Heart left ventricle (tissue), 16 donors: Measurements from ENCODE around the gene BRPF1. TPM values are rescaled to one million over a fixed set of nuclear protein-coding genes. Genes with fewer than 3 reads are reported as not detected.

Source experiments
- ATAC-seq, 4 donors: fragments of 200-7000 bp; cut with Tn5 transposase; one replicate each; pipeline ENCODE4 v1.9.1; 2020 to 2022; ENCODE audit warnings: moderate library complexity in 4 of 4, mild to moderate bottlenecking in 3 of 4, moderate number of reproducible peaks in 1 of 4
- DNase-seq, 5 donors: peaks; one replicate each; pipeline ENCODE4 v3.0.0-alpha.2; 2020
- H3K27ac ChIP-seq, 12 donors: fragments of 200-600 bp; sonication (generic) in 4 of 12; one replicate each; pipeline versions ENCODE4 v1.5.0 to v1.8.0; 2016 to 2022; ENCODE audit warnings: mild to moderate bottlenecking in 2 of 12
- H3K27me3 ChIP-seq, 9 donors: fragments of 200-600 bp; sonication (generic) in 2 of 9; one replicate each; pipeline versions ENCODE4 v1.5.1 to v1.8.0; 2016 to 2022; ENCODE audit warnings: mild to moderate bottlenecking in 3 of 9
- H3K36me3 ChIP-seq, 9 donors: fragments of 200-600 bp; sonication (generic) in 2 of 9; one replicate each; pipeline versions ENCODE4 v1.5.0 to v1.8.0; 2018 to 2022; ENCODE audit warnings: mild to moderate bottlenecking in 2 of 9
- H3K4me1 ChIP-seq, 12 donors: fragments of 200-600 bp; sonication (generic) in 4 of 12; one replicate each; pipeline versions ENCODE4 v1.5.0 to v1.8.0; 2016 to 2022; ENCODE audit warnings: mild to moderate bottlenecking in 3 of 12
- H3K4me3 ChIP-seq, 12 donors: fragments of 200-600 bp; sonication (generic) in 4 of 12; one replicate each; pipeline versions ENCODE4 v1.5.0 to v1.8.0; 2017 to 2022; ENCODE audit warnings: mild to moderate bottlenecking in 9 of 12, moderate library complexity in 4 of 12
- H3K9me3 ChIP-seq, 12 donors: fragments of 200-600 bp; sonication (generic) in 4 of 12; one replicate each; pipeline versions ENCODE4 v1.5.0 to v1.8.0; 2016 to 2022; ENCODE audit warnings: mild to moderate bottlenecking in 1 of 12
- CTCF ChIP-seq, 12 donors: fragments of 200-600 bp; sonication (generic) in 4 of 12; IDR thresholded peaks; one replicate each; pipeline versions ENCODE4 v1.5.0 to v1.8.0; 2018 to 2022; ENCODE audit warnings: antibody characterized with exemption in 12 of 12, mild to moderate bottlenecking in 5 of 12
- POLR2A ChIP-seq, 2 donors: fragments of 450-650 bp; IDR thresholded peaks; one replicate each; pipeline ENCODE4 v1.6.1; 2017; ENCODE audit warnings: antibody characterized with exemption in 2 of 2, mild to moderate bottlenecking in 2 of 2, moderate library complexity in 2 of 2
- WGBS, 4 donors: extraction: QIAGEN DNeasy Blood & Tissue Kit in 2 of 4; methylation state at CpG; one replicate each; pipeline versions ENCODE4 v1.1.5 to v1.1.7; 2013 to 2018; 5-methylcytosine and 5-hydroxymethylcytosine counted together
- intact Hi-C, 10 donors: fragments of 100-400 bp; cut with DNase I; formaldehyde crosslinking; loops; one replicate each; pipeline versions ENCODE4 v1.11.1 to v1.14.2; 2022
- polyA plus RNA-seq, 2 donors: library from polyadenylated mRNA; stranded (reverse); fragments of 200-250 nt; gene quantifications; one replicate each; pipeline ENCODE4 v1.2.3, GENCODE V29; 2013
- total RNA-seq, 9 donors: library from RNA; depleted of rRNA in 2 of 9; stranded (reverse); fragments of >200 nt in 2 of 9; fragmentation: NEBNext Ultra II Directional in 3 of 9; extraction: Animal tissue kit (Norgen Biotek cat#: 25700) in 3 of 9; gene quantifications; one replicate each; pipeline versions ENCODE4 v1.1.0 to v1.2.4, GENCODE V29; 2016 to 2023
- donor health status: ischemic (EF 13 %, LVEDD 7.1; RV severe dilation, severe dysfunction).
- donor health status: healthy with polysubstance abuse.
- donor health status: DM: no; HTN: yes; CAD: no.
- donor health status: DM: no; HTN: no; CAD: no.
- donor health status: ischemic (EF 25% LVEDD 6.9; RV normal size, moderate dysfunction).
- donor health status: ischemic (EF 25% LVEDD 5.7; RV mildly dilated, moderate dysfunction).
- donor health status: healthy.
- donor health status: DM: yes; HTN: yes; CAD: no.
- donor health status: ischemic (EF 35%, LVEDD 5.7; RV mildly dilated, moderate dysfunction).
- donor health status: nonischemic (EF 11% LVEDD 7.7; RV severe dilation, severe dysfunction).
- donor health status: DM: yes; HTN: yes; CAD: no.
- donor health status: PGD.
- donor health status: ischemic (EF 29% LVEDD 5.4; RV normal size, mild dysfunction).
- donor health status: nonischemic (EF 23%, LVEDD 6.1; RV moderate dilation, normal function).

BRPF1 gene
- total and polyA plus RNA-seq, 11 donors, result 5.5 to 17.8 (median 10.6) TPM

- peaks cover 0 to 61% (median 0%) of the 10 kb centered on the region in 12 donors for H3K4me1 ChIP-seq
- H3K9me3 ChIP-seq, result no peaks in the 10 kb centered on the region
- intact Hi-C loops, result no loop called here
- TF ChIP-seq CTCF (IDR thresholded peaks at IDR 0.05) (no peak), POLR2A (IDR thresholded peaks at IDR 0.05) (no peak)
- DNase-seq, result no peak
- no peak for ATAC-seq
- H3K27me3 ChIP-seq, result no peaks in the 10 kb centered on the region
- 85 to 95% (median 91%) methylated on average over 1 of the region's 1 CpG for WGBS, 4 donors
- H3K27ac ChIP-seq, result no peak overlapping the region
- no peak overlapping the region for H3K4me3 ChIP-seq
- H3K36me3 ChIP-seq, result peaks cover 0 to 33% (median 29%) of the 10 kb centered on the region in 9 donors
Measured at GRCh38 chr3:9777694-9778021, 46.1 kb downstream of the BRPF1 start.

DNA sequence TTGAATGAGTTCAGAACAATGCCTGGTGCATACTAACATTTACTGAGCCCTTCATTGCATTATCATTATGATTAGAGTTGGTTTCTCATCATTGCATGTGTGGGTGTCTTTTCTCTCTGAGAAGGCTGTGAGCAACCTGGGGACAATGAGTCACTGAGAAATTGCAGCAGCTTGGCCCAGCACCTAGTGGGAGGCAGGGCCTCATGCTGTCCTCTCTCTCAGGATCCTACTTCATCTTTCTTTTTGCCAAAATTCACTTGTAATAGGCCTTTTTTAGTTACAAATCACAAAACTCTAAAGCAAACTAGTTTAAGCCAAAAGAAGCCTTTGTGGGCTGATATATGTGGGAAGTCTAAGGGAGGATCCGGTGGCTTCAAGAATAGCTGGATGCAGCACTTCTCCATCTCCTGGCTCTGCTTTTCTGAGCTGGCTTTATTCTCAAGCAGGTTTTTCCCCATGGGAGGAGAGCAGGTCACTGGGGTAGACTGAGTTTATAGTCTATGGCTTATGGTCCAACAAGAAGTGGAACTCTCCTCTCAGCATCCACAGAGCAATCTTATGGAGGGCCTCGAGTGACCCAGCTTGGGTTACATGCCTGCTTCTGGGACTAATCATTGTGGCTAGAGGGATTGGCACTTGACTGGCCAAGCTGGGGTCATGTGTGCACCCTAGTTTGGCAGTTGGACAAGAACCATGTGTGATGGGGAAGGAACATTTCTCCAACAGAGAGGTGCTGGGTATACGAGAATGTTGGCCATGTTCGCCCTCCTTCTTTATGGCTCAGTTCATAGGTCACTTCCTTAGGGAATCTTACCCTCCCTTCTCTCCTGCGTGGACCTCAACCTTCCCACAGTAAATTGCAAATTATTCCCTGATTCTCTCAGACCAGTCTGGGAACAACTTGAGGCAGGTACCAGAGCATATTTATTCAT, 46.9 kb downstream of the BRPF1 start:
- 72 to 86% (median 77%) methylated on average over 5 of the region's 5 CpGs for WGBS, 4 donors
- no peaks in the 10 kb centered on the region for H3K27me3 ChIP-seq
- ATAC-seq, result peak in 1 of 4 donors; percentile 59
- no peak for DNase-seq
- H3K9me3 ChIP-seq, result no peaks in the 10 kb centered on the region
- intact Hi-C loops, result no loop called here
- H3K36me3 ChIP-seq, result peaks cover 0 to 41% (median 36%) of the 10 kb centered on the region in 9 donors
- H3K27ac ChIP-seq, result peak overlapping the region in 1 of 12 donors; percentile 87
- peaks cover 0 to 61% (median 0%) of the 10 kb centered on the region in 12 donors for H3K4me1 ChIP-seq
- TF ChIP-seq POLR2A (IDR thresholded peaks at IDR 0.05) (no peak), CTCF (IDR thresholded peaks at IDR 0.05) (no peak)
- H3K4me3 ChIP-seq, result no peak overlapping the region

GRCh38 chr3:9779075-9779593, 47.6 kb downstream of the BRPF1 start:
- TF ChIP-seq CTCF (IDR thresholded peaks at IDR 0.05) (no peak), POLR2A (IDR thresholded peaks at IDR 0.05) (no peak)
- peaks cover 0 to 48% (median 43%) of the 10 kb centered on the region in 9 donors for H3K36me3 ChIP-seq
- no peaks in the 10 kb centered on the region for H3K27me3 ChIP-seq
- H3K9me3 ChIP-seq, result no peaks in the 10 kb centered on the region
- intact Hi-C loops, result no loop called here
- WGBS, 4 donors, result 79 to 92% (median 83%) methylated on average over 4 to 6 of the region's 6 CpGs
- no peak overlapping the region for H3K4me3 ChIP-seq
- H3K4me1 ChIP-seq, result peaks cover 0 to 61% (median 0%) of the 10 kb centered on the region in 12 donors
- DNase-seq (no peak), ATAC-seq (peak in 1 of 4 donors; percentile 25)
- H3K27ac ChIP-seq, result peak overlapping the region in 1 of 12 donors; percentile 87

- 74 to 79% (median 78%) methylated on average over 8 of the region's 8 CpGs for WGBS, 4 donors
- Histone ChIP-seq H3K4me1 (peaks cover 0 to 61% (median 0%) of the 10 kb centered on the region in 12 donors), H3K9me3 (no peaks in the 10 kb centered on the region), H3K36me3 (peaks cover 0 to 55% (median 48%) of the 10 kb centered on the region in 9 donors), H3K4me3 (no peak overlapping the region), H3K27ac (peak overlapping the region in 4 of 12 donors; percentile 23 to 87 (median 30)), H3K27me3 (no peaks in the 10 kb centered on the region)
- DNase-seq (peak in 1 of 5 donors; percentile 43), ATAC-seq (peak; percentile 15 to 63 (median 47))
- TF ChIP-seq CTCF (IDR thresholded peaks at IDR 0.05), result no peak
- TF ChIP-seq POLR2A (IDR thresholded peaks at IDR 0.05), result no peak
- intact Hi-C loops, result no loop called here
Measured at GRCh38 chr3:9779721-9780457, 48.4 kb downstream of the BRPF1 start.
